MCF 10A (cell line): Measurements from ENCODE around the gene WFDC5. TPM values are rescaled to one million over a fixed set of nuclear protein-coding genes. Genes with fewer than 3 reads are reported as not detected.

Source experiments
- BruUV-seq: library from RNA; stranded (reverse); fragments of 400-500 nt; replicated peaks from 2 replicates; lab custom pipeline; 2021; lab: Mats Ljungman, UMichigan
- CTCF ChIA-PET: fragments of 300-600 bp; sonication (Branson Sonifier 250); formaldehyde crosslinking; extraction: SDS; loops from one replicate; lab custom pipeline; 2021; ENCODE audit warnings: antibody characterized with exemption, inconsistent platforms; lab: Yijun Ruan, JAX
- POLR2A ChIA-PET: fragments of 300-600, 350-650 bp; sonication (Branson Sonifier 250); formaldehyde crosslinking; extraction: SDS; loops from one replicate; lab custom pipeline; 2020; ENCODE audit warnings: antibody characterized with exemption, inconsistent platforms; lab: Yijun Ruan, JAX
- DNase-seq: peaks from one replicate; pipeline ENCODE4 v3.0.0-alpha.2; 2018; ENCODE audit not compliant: unreplicated experiment
- H3K27ac Mint-ChIP-seq: one replicate; pipeline ENCODE4 v1.8.0; 2022; ENCODE audit warnings: mild to moderate bottlenecking, low read depth, mixed read lengths; ENCODE audit not compliant: unreplicated experiment
- H3K27me3 Mint-ChIP-seq: one replicate; pipeline ENCODE4 v1.8.0; 2022; ENCODE audit warnings: mixed read lengths; ENCODE audit not compliant: insufficient read depth, unreplicated experiment
- H3K36me3 Mint-ChIP-seq: one replicate; pipeline ENCODE4 v1.8.0; 2022; ENCODE audit warnings: mild to moderate bottlenecking, moderate library complexity, mixed read lengths; ENCODE audit not compliant: insufficient read depth, unreplicated experiment
- H3K4me1 Mint-ChIP-seq: one replicate; pipeline ENCODE4 v1.8.0; 2022; ENCODE audit warnings: mixed read lengths; ENCODE audit not compliant: insufficient read depth, unreplicated experiment
- H3K4me3 Mint-ChIP-seq: one replicate; pipeline ENCODE4 v1.8.0; 2022; ENCODE audit warnings: mild to moderate bottlenecking, moderate library complexity, mixed read lengths; ENCODE audit not compliant: unreplicated experiment
- H3K9me3 Mint-ChIP-seq: one replicate; pipeline ENCODE4 v1.8.0; 2022; ENCODE audit warnings: mixed read lengths; ENCODE audit not compliant: unreplicated experiment
- CTCF ChIP-seq: fragments of 200-600 bp; IDR thresholded peaks from one replicate; pipeline ENCODE4 v1.8.0; 2022; ENCODE audit warnings: antibody characterized with exemption, mild to moderate bottlenecking; ENCODE audit not compliant: unreplicated experiment
- intact Hi-C: fragments of 100-400 bp; cut with micrococcal nuclease; formaldehyde crosslinking; loops from 2 replicates; pipeline ENCODE4 v1.14.1; 2022
- total RNA-seq: library from RNA; stranded (reverse); gene quantifications from 2 replicates; pipeline ENCODE4 v1.2.3, GENCODE V29; 2022

The WFDC5 gene
- total RNA-seq, 1 experiment from 2014 or later, result not detected

- CTCF ChIA-PET, result interaction anchor here (1.0 to 11.7 kb wide), 7 partner anchors 9 to 187 kb away, joined by 3 to 211 read pairs (median 4); partner anchors contain the start of gene KCNS1
- POLR2A ChIA-PET, result interaction anchor here (0.6 to 2.4 kb wide), 8 partner anchors 29 to 189 kb away, joined by 3 to 8 read pairs (median 4); partner anchors contain the start of gene SLPI
- Mint-ChIP-seq H3K4me1 (peaks cover 12% of the 10 kb centered on the region), H3K36me3 (no peaks in the 10 kb centered on the region), H3K4me3 (no peak overlapping the region), H3K27me3 (no peaks in the 10 kb centered on the region), H3K27ac (peak overlapping the region; percentile 54), H3K9me3 (no peaks in the 10 kb centered on the region)
- BruUV-seq, result no TSS peak
- DNase-seq, result no peak
- intact Hi-C loops, result no loop called here
- no peak for TF ChIP-seq CTCF
Measured at GRCh38 chr20:45105317-45105716, 9.7 kb downstream of the WFDC5 start.

GRCh38 chr20:45104786-45105185 lies 10.2 kb downstream of the WFDC5 start:
- Mint-ChIP-seq H3K27me3 (no peaks in the 10 kb centered on the region), H3K9me3 (no peaks in the 10 kb centered on the region), H3K4me1 (peaks cover 12% of the 10 kb centered on the region), H3K36me3 (no peaks in the 10 kb centered on the region), H3K27ac (peak overlapping the region; percentile 54), H3K4me3 (no peak overlapping the region)
- no peak for TF ChIP-seq CTCF
- intact Hi-C loops, result no loop called here
- ChIA-PET CTCF (interaction anchor here (0.8 to 11.7 kb wide), 12 partner anchors 8 to 214 kb away, joined by 3 to 211 read pairs (median 4); partner anchors contain the start of gene KCNS1), POLR2A (interaction anchor here (0.9 to 2.4 kb wide), 6 partner anchors 61 to 189 kb away, joined by 3 to 8 read pairs (median 4); partner anchors contain the start of gene SLPI)
- peak; percentile 79 for DNase-seq
- no TSS peak for BruUV-seq

- no peaks in the 10 kb centered on the region for H3K9me3 Mint-ChIP-seq
- peaks cover 12% of the 10 kb centered on the region for H3K4me1 Mint-ChIP-seq
- BruUV-seq, result no TSS peak
- DNase-seq, result no peak
- H3K27me3 Mint-ChIP-seq, result no peaks in the 10 kb centered on the region
- ChIA-PET POLR2A (interaction anchor here (0.6 to 0.7 kb wide), 2 partner anchors 169 to 330 kb away, joined by 3 read pairs; no protein-coding TSS in a partner anchor), CTCF (interaction anchor here (0.6 to 11.4 kb wide), 5 partner anchors 9 to 207 kb away, joined by 3 to 133 read pairs (median 11); no protein-coding TSS in a partner anchor)
- H3K36me3 Mint-ChIP-seq, result no peaks in the 10 kb centered on the region
- H3K27ac Mint-ChIP-seq, result no peak overlapping the region
- no peak for TF ChIP-seq CTCF
- H3K4me3 Mint-ChIP-seq, result no peak overlapping the region
- intact Hi-C loops, result no loop called here
Measured at GRCh38 chr20:45103072-45103471, 11.9 kb downstream of the WFDC5 start.

- Mint-ChIP-seq H3K27ac (no peak overlapping the region), H3K4me3 (no peak overlapping the region), H3K27me3 (no peaks in the 10 kb centered on the region), H3K9me3 (no peaks in the 10 kb centered on the region), H3K36me3 (peaks cover 5% of the 10 kb centered on the region), H3K4me1 (peaks cover 12% of the 10 kb centered on the region)
- ChIA-PET CTCF (interaction anchor here (0.8 to 12.0 kb wide), 4 partner anchors 8 to 192 kb away, joined by 3 to 211 read pairs (median 37); partner anchors contain the start of gene WFDC5), POLR2A (no interaction called here)
- intact Hi-C loops, result no loop called here
- no peak for TF ChIP-seq CTCF
- no TSS peak for BruUV-seq
- no peak for DNase-seq
Measured at GRCh38 chr20:45101333-45101850, 13.6 kb downstream of the WFDC5 start.
